DOHH2 (cell line): ENCODE results near the gene TMEM127.

Source experiments
- H3F3A ChIP-seq: fragments of 200-600 bp; sonication (generic), shearing (Covaris generic); 2 replicates; pipeline ENCODE4 v1.6.0; 2016; ENCODE audit warnings: antibody characterized with exemption, mild to moderate bottlenecking; ENCODE audit not compliant: control insufficient read depth, insufficient read depth
- H3K27ac ChIP-seq: fragments of 200-600 bp; sonication (generic); 2 replicates; pipeline ENCODE4 v1.5.1; 2014; ENCODE audit warnings: low read depth, mild to moderate bottlenecking, low read length, moderate library complexity
- H3K27me3 ChIP-seq: fragments of 200-600 bp; sonication (generic); 2 replicates; pipeline ENCODE4 v1.6.1; 2014; ENCODE audit warnings: mild to moderate bottlenecking, low read length, mixed read lengths; ENCODE audit not compliant: control insufficient read depth
- H3K36me3 ChIP-seq: fragments of 200-600 bp; sonication (generic); 2 replicates; pipeline ENCODE4 v1.6.1; 2014; ENCODE audit warnings: mild to moderate bottlenecking, low read length, moderate library complexity, mixed read lengths; ENCODE audit not compliant: control insufficient read depth
- H3K4me1 ChIP-seq: fragments of 200-600 bp; sonication (generic); 2 replicates; pipeline ENCODE4 v1.6.1; 2014; ENCODE audit warnings: mild to moderate bottlenecking, low read length, mixed read lengths; ENCODE audit not compliant: control insufficient read depth
- H3K4me2 ChIP-seq: fragments of 200-600 bp; sonication (generic); 2 replicates; pipeline ENCODE4 v1.6.0; 2014; ENCODE audit warnings: mild to moderate bottlenecking, low read length, moderate library complexity
- H3K4me3 ChIP-seq: fragments of 200-600 bp; sonication (generic); 2 replicates; pipeline ENCODE4 v1.5.1; 2014; ENCODE audit warnings: mild to moderate bottlenecking, low read length, mixed read lengths
- H3K79me2 ChIP-seq: fragments of 200-600 bp; sonication (generic); 2 replicates; pipeline ENCODE4 v1.6.1; 2014; ENCODE audit warnings: mild to moderate bottlenecking, low read length, mixed read lengths; ENCODE audit not compliant: control insufficient read depth
- H3K9me2 ChIP-seq: fragments of 200-600 bp; sonication (generic); replicated peaks from 2 replicates; pipeline ENCODE4 v1.6.1; 2014; ENCODE audit warnings: mild to moderate bottlenecking, low read length, mixed read lengths; ENCODE audit not compliant: control insufficient read depth
- H3K9me3 ChIP-seq: fragments of 200-600 bp; sonication (generic); 2 replicates; pipeline ENCODE4 v1.6.1; 2014; ENCODE audit warnings: antibody characterized with exemption, low read length, mixed read lengths; ENCODE audit not compliant: control insufficient read depth, insufficient read depth
- H4K20me1 ChIP-seq: fragments of 200-600 bp; sonication (generic); 2 replicates; pipeline ENCODE4 v1.6.0; 2014; ENCODE audit warnings: low read depth, mild to moderate bottlenecking, antibody characterized with exemption, low read length, moderate library complexity; ENCODE audit not compliant: control insufficient read depth, insufficient read depth
- EZH2phosphoT487 ChIP-seq: fragments of 200-600 bp; sonication (generic); IDR thresholded peaks from 2 replicates; pipeline ENCODE4 v1.6.1; 2017; ENCODE audit warnings: borderline replicate concordance, mild to moderate bottlenecking, antibody characterized with exemption, low read length, moderate library complexity, mixed read lengths
- TF ChIP-seq, protein P1 (sequence below): fragments of 200-600 bp; sonication (generic); IDR thresholded peaks from one replicate; pipeline ENCODE4 v1.5.1; 2014; ENCODE audit warnings: antibody characterized with exemption, mild to moderate bottlenecking, low read depth, low read length; ENCODE audit not compliant: poor library complexity, severe bottlenecking

Gene TMEM127

DNA sequence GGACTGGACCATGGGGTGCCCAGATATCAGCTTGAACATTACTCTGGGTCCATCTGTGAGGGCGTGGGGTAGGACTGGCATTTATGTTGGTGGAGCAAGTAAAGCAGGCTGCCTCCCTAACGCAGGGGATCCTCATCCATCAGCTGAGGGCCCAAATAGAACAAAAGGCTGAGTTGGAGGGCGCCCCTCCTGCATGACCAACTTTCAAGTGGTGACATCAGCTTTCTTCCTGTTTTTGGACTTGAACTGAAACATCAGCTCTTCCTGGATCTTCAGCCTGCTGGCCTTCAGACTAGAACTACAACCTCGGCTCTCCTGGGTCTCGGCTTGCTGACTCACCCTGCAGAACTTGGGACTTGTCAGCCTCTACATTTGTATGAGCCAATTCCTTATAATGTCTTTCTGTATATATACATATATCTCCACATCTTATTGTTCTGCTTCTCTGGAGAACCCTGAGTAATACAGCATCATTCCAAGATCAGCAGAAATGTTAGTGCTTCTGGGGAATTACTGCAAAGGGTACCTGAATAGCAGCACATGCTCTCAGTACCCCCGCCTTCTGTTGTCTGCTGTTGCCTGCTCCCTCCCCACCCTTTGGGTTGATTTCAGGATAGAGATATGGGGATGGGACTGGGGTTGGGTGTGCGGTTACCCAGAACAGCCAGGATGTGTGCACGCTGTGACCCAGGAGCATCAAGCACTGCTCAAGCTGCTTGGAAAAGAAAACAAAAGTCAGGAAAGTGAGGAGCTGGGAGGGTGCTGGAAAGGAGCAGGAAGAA lies 20.0 kb downstream of the TMEM127 start:
- Histone ChIP-seq H3F3A (peaks cover 17% of the 10 kb centered on the region), H3K79me2 (0 out of 2 replicates have a peak, but pooled peaks cover under 1% of the 10 kb centered on the region), H3K36me3 (peaks cover 6% of the 10 kb centered on the region; the same call in 1 of the 2 replicates), H3K27ac (peak overlapping the region; percentile 34), H3K9me3 (no peaks in the 10 kb centered on the region), H4K20me1 (no peaks in the 10 kb centered on the region), H3K4me1 (peaks cover 49% of the 10 kb centered on the region), H3K27me3 (no peaks in the 10 kb centered on the region), H3K4me2 (peak overlapping the region; percentile 59), H3K4me3 (peak overlapping the region; percentile 38), H3K9me2 (no peaks in the 10 kb centered on the region)
- no peak for TF ChIP-seq EZH2phosphoT487
- TF ChIP-seq, protein P1, sequence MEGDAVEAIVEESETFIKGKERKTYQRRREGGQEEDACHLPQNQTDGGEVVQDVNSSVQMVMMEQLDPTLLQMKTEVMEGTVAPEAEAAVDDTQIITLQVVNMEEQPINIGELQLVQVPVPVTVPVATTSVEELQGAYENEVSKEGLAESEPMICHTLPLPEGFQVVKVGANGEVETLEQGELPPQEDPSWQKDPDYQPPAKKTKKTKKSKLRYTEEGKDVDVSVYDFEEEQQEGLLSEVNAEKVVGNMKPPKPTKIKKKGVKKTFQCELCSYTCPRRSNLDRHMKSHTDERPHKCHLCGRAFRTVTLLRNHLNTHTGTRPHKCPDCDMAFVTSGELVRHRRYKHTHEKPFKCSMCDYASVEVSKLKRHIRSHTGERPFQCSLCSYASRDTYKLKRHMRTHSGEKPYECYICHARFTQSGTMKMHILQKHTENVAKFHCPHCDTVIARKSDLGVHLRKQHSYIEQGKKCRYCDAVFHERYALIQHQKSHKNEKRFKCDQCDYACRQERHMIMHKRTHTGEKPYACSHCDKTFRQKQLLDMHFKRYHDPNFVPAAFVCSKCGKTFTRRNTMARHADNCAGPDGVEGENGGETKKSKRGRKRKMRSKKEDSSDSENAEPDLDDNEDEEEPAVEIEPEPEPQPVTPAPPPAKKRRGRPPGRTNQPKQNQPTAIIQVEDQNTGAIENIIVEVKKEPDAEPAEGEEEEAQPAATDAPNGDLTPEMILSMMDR, result no peak

DNA sequence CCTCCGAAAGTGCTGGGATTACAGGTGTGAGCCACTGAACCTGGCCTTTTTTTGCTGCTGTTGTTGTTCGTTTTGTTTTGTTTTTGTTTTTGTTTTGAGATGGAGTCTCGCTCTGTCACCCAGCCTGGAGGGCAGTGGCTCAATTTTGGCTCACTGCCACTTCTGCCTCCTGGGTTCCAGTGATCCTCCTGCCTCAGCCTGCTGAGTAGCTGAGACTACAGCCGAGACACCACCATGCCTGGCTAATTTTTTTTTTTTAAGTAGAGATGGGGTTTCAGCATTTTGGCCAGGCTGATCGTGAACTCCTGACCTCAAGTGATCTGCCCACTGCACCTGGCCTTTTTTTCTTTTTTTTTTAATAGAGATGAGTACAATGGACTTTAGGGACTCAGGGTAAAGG lies 22.0 kb downstream of the TMEM127 start:
- Histone ChIP-seq H3F3A (peaks cover 19% of the 10 kb centered on the region), H3K36me3 (no peaks in the 10 kb centered on the region), H3K27me3 (no peaks in the 10 kb centered on the region), H4K20me1 (no peaks in the 10 kb centered on the region), H3K9me2 (no peaks in the 10 kb centered on the region), H3K4me2 (no peak overlapping the region), H3K9me3 (no peaks in the 10 kb centered on the region), H3K4me1 (peaks cover 65% of the 10 kb centered on the region), H3K79me2 (0 out of 2 replicates have a peak, but pooled peaks cover 2% of the 10 kb centered on the region), H3K4me3 (no peak overlapping the region), H3K27ac (no peak overlapping the region)
- TF ChIP-seq, protein P1, result no peak
- TF ChIP-seq EZH2phosphoT487, result no peak

DNA sequence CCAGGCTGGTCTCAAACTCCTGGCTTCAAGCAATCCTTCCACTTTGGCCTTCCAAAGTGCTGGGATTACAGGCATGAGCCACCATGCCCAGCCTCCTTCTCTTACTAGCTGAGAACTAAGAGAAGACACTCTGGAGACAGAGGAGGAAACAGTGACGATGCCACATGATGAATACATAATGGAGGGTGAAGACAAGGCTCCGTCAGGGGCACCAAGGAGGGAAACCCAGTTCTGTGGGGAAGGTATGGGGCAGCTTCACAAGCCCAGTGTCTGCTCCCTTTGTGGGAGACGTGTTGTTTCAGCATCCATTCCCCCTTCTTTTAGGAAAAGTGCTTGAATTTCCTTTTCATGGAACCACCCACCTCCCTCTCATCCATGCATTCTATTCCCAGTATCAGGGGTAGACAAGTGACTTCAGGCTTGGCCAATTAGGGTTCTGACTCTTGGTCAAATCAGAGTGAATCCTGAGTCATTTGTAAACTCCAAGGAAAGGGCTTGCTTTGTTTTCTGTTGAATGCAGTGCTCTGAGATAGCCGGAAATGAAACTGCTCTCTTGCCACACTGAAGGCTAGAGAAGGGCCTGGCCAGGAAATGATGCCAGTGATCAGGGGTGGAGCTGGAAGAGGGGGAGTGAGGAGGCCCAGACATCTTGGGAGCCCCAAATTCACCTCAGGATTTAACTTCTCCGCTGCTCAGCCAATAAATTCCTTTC lies 23.7 kb downstream of the TMEM127 start:
- Histone ChIP-seq H4K20me1 (no peaks in the 10 kb centered on the region), H3K4me2 (peak overlapping the region; percentile 87), H3K79me2 (0 out of 2 replicates have a peak, but pooled peaks cover 2% of the 10 kb centered on the region), H3K27ac (peak overlapping the region; percentile 88), H3F3A (peaks cover 19% of the 10 kb centered on the region), H3K36me3 (no peaks in the 10 kb centered on the region), H3K9me3 (no peaks in the 10 kb centered on the region), H3K4me3 (peak overlapping the region; percentile 65), H3K9me2 (no peaks in the 10 kb centered on the region), H3K27me3 (no peaks in the 10 kb centered on the region), H3K4me1 (peaks cover 65% of the 10 kb centered on the region)
- TF ChIP-seq EZH2phosphoT487, result no peak
- TF ChIP-seq, protein P1, result no peak
